NCI-H2107 (cell line): ENCODE measurements around the gene OPTN.
"Not testable (repeated sequence)": the region's sequence is repeated elsewhere in the genome, so short reads cannot be mapped to it uniquely, and the experiment has no call there.

ENCODE experiments used
- DNase-seq: peaks from one replicate; lab custom pipeline; 2025; lab: John Stamatoyannopoulos, UW

Gene OPTN

DNA sequence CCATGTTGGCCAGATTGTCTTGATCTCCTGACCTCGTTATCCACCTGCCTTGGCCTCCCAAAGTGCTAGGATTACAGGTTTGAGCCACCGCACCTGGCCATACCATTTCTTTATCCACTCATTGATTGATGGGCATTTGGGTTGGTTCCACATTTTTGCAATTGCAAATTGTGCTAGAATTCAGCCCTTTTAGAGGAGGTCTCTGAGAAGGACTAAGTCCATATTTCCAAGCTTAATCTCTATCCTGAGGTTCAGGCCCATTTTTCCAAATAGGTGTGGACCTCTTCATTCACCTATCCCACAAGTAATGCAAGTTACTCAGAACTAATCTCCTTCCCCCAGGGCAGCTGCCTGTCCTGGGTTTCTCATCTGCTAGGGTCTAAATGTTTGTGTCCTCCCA, 9.7 kb upstream of the OPTN start:
- DNase-seq, result no peak

DNA sequence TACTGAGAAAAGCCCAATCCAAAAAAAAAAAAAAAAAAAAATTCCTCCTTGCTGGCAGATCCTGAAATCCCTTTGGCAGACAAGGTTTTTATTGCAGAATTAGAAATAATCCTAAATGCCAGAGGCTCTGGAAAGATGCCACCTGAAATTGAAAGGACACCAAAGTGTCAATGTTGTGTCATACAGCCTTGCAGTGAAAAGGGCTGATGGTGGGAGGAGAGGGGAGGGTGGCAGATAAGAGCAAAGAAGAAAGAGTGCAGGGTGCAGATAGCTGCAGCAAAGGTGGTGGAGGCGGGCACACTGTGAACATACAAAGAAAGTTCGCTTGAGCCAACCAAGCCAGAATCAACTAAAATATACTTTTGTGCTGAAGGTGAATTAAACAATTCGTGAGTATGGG, 8.2 kb upstream of the OPTN start:
- no peak for DNase-seq

DNA sequence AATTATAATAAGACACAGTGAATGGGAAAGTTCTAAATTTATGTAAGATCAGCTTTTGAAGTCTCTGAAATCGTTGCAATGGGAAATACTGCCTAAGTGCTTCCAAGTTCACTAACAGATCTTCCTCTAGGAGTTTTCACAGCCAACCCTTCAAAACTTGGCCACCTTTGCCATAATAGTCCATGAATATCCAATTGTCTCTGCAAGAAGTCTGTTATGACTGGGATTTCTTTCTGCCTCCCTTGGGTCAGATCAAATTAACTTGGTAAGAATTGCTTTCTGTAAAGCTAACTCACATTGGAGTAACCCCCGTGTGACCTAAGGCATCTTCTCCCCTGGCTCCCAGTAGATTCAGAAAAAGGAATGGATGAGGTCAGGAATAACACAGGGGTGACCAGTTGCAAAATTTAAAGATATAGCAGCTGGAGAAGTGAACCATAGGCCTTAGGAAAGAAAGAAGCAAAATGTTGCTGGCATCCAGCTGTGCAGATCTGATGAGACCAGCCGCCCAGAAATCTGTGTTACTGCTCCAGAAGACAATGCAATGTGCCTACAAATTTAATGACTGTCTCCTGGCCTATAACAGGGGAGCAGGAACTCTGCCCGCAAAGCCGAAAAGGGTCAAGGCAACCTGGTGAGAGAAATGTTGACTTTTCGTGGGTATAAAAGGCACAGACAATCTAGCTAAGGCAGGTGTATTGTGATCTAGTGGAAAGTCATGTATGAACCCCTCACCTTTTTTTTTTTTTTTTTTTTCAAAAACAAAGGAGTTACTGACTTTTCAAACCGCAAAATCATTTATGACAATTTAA, 7.5 kb upstream of the OPTN start:
- DNase-seq, result no peak

DNA sequence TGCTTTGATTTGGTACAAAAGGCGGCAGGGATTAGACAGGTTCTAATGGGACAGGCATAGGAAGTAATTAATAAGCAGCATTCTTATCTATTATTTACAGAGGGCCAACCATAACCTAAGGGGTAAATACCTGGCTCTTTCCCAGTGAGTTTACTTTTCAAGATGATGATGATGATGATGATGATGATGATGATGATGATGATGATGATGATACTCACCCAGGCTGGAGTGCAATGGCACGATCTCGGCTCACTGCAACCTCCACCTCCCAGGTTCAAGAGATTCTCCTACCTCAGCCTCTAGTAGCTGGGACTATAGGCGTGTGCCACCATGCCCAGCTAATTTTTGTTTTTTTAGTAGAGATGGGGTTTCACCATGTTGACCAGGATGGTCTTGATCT, 5.9 kb upstream of the OPTN start:
- not testable (repeated sequence) for DNase-seq

DNA sequence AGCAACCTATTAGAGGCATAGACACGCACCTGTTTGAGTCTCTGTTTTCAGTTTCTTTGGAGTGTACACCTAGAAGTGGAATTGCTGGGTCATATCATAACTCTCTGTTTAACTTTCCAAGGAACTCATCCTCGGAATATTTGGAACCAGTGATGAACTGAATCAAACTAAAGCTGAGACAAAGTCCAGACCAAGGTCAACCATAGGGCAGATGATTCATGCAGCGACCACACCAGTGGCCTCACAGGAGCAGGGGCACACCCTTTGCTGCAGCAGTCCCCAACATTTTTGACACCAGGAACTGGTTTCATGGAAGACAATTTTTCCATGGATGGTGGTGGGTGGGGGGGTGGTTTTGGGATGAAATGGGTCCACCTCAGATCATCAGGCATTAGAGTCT, 4.9 kb upstream of the OPTN start:
- no peak for DNase-seq

DNA sequence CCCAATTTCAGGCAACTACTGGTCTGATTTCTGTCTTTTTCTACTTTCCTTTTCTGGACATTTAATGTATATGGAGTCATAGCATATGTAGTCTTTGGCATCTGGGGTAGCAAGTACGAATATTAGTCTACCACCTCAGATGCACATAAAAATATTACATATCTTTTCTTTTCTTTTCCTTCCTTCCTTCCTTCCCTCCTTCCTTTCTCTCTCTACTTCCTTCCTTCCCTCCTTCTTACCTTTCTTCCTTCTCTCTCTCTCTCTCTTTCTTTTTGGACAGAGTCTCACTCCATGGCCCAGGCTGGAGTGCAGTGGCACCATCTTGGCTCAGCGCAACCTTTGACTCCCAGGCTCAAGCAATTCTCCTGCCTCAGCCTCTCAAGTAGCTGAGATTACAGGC, 4.0 kb upstream of the OPTN start:
- DNase-seq, result no peak

DNA sequence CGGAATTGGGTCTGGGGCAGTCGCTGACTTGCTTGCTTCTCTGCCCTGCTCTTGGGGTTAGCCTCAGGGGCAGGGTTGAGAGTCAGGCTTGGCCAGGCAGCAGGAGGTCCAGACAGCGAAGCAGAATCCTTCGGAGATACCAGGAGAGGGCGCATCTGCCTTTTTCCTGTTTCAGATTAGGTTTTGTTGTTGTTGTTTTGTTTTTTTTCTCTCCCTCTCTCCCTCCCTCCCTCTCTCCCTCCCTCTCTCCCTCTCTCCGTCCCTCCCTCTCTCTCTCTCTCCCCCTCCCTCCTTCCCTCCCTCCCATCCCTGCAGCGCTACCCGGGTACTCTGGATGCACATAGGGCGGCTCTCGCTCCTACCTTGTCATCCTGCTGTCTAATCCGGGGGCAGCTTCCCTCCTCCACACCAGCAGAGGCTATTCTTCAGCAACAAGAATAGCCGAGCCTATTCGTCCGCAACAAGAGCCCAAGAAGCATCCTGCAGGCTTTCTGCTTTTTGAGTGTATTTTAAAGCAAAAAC, 758 bp upstream of the OPTN start:
- no peak for DNase-seq

DNA sequence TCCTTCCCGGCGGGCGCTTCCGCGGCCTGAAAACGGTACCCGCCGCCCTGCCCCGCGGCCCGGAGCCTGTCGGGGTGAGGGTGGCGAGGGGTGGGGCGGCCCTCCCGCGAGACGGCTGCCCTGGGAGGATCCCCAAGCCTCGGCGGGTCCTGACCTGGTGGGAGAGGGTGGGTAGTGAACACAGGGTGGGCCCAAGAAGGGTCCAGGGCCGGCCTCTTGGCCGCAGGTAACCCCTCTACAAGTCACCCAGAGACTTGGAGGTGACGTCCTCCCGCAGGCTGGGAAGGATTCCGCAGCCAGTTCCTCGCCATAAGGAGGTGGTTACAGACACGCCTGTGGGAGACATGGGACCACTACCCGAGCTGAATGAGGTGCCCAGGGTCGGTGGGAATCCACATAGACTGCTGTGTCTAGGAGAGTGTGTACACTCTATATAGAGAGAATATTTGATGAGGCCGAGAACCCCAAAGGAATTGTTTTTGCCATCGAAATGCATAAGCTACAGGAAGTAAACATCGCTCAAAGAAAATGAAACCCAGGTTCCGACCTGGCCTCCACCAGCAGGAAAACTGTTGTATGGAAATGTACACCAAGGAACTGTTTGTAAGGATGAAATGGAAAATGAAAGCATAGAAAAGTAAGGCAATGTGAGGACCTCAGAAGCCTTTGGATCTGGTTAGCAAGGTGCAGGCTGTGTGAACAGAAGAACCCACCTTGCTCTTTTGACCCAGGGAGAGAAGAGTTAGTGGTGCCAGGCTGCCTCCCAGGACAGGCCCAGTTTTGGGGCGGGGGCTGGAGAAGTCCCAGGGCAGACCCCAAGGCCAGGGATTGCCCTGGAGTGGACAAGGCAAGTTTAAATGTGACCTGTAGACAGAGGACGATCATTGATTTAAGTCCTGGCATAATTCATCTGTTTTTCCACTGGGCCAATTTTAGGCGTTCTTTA, 659 bp downstream of the OPTN start:
- no peak for DNase-seq

DNA sequence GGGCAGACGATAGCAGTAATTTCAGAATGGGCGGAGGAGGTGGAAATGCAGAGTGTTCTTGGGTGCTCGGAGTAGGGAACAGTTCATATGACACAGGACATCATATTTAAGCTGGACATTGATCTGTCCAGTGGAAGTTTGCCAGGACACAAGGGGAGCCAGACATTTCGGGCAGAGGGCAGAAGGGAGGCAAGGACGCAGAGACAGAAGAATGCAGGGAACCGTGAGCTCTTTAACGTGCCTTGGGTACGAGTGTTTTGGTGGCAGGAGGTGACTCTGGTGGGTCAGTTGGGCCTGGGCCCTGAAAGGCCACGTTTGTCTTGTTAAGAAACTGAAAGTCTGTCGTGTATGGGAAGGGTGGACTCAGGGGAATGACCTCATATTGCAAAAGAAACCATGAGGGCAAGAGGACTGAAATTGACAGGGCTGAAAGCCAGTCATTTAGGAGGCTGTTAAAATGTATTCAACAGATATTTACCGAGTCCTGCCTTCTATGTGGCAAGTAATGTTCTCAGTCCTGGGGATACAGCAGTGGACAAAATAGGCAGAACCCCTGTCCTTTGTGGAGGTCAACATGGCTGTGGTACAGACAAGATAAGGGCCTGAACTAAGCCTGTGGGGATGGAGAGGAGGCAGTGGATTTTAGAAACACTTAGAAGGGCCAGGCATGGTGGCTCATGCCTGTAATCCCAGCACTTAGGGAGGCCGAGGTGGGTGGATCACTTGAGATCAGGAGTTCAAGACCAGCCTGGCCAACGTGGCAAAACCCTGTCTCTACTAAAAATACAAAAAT, 2.2 kb downstream of the OPTN start:
- DNase-seq, result no peak

DNA sequence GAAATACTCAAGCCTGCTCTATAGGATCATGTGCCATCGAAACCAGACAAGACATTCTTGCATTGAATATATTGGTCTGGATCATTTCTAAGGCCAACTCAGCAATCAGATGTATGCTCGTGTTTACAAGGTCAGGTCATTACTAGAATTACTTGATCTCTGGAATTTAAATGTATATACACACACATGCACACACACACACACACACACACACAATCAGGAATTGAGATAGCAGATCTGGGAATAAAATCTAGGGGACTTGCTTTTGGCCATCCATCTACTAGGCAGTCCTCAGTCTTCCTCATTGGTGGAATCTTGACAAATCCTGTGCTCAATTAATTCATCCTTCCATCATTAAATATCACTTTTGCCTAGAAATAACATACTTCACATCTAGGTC, 3.6 kb downstream of the OPTN start:
- no peak for DNase-seq

DNA sequence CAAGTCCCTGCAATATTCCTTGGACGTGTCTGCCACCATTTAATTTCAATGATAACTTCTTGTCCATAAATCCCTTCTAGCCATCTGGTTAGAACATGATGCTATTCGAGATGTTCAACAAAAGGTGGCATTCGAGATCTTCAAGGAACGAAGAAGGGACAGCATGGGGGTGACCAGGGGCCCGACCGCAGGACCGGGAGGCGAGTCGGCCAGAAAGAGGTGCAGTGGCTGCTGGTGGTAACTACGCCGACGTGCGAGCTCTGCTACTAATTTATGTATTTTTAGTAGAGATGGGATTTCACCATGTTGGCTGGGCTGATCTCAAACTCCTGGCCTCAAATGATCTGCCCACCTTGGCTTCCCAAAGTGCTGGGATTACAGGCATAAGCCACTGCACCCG, 4.7 kb downstream of the OPTN start:
- no peak for DNase-seq

DNA sequence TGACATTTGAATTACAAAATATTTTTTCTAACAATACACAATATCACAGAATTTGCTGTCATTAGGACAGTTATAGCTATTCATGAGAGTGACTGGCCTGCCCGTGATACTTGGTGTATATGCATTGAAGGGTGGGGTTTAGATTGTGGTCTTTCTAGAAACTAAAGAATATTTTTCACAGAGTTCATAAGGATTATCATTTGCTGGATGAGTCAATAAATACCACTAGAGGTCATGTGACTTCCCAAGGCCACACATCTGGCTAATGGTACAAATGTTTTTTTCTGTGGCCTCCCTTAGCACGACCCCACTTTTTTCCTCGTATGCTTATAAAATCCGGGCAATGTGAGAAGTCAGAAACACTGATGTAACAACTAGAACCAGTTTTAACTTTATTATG, 5.2 kb downstream of the OPTN start:
- no peak for DNase-seq

DNA sequence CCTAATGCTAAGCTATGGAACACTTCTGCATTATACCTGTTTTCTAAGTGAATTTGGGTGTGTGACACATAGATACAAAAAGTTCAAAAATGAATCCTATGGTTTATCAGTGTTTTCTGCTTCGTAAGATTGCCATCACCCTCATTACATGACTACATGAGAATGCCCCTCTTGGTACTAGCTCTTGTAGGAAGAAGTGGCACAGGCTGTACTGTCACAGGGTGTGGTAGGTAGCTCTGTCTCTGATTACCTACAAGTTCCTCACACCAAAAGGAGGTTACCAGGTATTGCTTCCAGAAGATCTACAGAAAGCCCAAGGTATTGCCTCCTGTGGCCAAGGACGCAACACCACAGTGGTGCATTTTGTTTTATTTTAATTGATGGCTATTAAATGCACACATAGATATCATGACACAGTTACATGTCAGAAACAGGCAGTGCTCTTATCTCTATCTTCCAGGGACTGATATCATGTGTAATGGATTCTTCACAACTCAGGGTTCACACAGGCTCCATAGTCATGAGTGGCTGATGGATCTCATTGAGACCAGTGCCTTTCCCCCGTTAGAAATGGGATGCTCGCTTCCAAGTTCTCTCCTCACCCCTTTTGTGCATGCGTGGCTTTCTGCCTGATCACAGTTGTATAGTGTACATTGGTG, 6.6 kb downstream of the OPTN start:
- no peak for DNase-seq

DNA sequence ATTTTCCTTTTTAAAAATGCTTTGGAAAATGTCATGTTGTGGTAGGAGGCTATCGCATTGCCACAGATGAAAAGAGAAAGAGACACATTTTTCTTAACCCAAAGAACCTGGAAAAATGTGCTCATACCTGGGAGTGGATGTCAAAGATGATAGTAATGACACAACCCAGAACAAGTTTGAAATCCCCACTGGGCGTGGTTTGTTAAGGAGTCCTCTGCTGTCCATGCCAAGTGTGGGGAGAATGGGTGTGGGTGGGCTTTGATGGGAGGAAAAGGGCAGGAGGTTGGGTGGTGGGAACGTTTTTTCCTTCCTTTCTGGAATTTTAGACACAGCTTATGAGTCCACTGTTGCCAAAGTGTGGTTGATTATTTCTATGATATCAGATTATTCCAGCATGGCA, 10.9 kb downstream of the OPTN start:
- DNase-seq, result no peak

DNA sequence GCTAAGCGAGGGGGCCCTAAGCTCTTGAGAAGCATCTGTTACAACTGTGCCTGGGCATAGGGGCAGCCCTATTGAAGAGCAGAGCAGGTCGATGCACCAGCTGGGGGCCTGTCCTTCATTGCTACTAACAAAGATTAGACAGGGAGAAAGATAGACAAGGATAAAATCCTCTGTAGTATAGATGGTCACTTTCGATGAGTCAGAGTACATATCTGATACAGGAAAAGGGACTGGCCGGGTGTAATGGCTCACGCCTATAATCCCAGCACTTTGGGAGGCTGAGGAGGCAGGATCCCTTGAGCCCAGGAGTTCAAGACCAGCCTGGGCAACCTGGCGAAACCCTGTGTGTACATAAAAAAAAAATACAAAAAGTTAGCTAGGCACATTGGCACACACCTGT, 13.6 kb downstream of the OPTN start:
- DNase-seq, result no peak

DNA sequence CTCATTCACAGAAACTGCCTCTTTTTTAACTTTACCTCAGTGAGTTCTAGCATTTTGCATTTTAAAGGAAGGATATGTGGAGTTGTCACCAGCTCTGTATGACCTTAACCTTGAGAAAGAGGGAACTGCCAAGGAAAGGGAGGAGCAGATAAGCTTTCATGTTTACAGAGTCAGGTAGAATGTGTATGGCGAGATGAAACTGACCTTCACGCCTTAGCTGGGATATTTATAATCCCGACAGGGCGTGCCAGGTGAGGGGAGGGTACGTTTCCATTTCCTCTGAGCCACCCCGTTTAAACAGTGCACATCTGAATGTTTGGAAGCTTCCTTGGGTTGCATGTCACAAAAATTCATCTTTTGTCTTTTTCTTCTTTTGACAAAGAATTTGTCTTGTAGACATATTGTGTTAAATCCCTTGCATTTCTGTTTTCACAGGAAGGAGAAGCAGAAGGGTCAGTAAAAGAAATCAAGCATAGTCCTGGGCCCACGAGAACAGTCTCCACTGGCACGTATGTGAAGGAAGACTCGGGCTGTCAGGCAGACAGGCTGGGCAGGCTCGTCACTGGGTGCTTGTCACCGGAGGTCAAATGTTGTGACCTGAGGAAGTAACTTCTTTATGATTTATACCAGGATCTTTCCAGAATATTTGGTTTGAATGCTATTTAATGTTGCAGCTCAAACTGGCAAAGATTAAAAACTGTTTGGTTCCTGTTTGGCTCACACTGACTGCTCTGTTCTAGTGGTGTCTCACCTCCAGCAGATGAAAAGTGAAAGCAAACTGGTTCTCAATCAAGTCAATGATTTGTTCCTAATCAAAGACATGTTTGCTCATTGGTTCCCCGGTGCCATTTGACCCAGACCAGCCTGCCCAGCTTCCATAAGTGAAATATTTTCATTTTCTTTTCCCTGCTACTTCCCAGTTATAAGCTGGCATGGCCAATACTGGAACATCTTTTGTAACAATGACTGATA, 16.2 kb downstream of the OPTN start:
- DNase-seq, result no peak

DNA sequence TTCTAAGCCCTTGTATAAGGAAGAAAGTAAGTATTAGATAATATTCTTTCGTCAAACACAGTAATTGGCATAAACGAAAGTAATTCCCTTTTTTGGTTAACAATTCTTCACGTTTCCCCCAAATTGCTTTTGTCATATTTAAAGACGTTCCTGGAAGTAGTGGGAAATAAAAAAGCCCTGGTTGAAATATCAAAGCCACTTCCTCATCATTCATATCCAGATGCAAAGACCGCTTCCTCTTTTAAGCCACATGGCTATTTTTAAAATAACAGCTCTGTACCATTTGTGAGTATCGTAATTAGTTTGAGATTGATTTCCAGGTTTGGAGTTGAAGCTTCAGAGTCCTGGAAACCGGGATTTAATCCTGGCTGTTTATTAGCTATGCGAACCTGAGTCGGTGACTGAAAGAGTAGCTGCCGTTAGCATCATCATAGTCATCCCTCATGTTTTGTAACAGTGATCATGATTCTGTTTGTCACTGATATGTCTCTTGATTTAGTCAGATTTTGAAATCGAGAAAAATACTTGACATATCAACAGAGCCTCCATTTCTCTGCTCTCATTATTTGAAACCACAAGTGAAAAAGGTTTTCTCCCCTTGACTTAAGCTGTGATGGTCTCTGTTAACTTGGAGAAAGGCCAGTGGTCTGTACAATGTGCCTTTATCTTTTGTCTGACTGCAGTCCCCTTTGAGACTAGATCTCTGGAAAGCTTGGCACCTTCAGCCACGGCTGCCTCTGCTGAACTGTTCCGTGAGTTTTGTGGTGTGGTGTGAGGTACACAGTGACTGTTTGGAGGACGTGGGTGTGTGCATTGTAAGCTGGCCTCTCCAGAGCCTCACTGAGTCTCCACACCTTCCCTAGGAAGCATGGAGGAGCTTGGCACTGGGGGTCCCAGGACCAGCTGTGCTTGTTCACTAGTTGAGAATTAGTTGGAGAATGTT, 18.1 kb downstream of the OPTN start:
- DNase-seq, result no peak

DNA sequence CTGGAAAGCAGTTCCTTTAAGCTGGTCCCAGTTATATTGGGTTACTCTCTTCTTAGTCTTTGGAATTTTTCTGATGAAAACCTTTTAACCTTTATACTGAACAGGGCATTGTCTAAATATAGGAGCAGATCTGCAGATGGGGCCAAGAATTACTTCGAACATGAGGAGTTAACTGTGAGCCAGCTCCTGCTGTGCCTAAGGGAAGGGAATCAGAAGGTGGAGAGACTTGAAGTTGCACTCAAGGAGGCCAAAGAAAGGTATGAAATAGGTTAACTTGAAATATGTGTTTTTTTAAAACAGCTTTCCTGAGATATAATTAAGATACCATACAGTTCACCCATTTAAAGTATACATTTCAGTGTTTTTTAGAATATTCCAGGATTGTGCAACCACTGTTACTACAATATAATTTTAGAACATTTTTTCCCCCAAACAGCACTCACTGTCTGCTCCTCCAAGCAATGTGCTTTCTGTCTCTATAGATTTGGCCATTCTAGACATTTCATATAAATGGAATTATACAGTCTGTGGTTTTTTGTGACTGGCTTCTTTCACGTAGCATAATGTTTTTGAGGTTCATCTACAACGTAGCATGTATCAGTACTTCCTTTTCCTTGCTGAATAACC, 18.9 kb downstream of the OPTN start:
- no peak for DNase-seq
